K562 (cell line): ENCODE measurements around the gene DUSP3. TPM values are rescaled to one million over a fixed set of nuclear protein-coding genes. Genes with fewer than 3 reads are reported as not detected.

ENCODE experiments used
- ATAC-seq: fragments of 200-7000 bp; cut with Tn5 transposase; 3 replicates; pipeline ENCODE4 v1.9.1; 2020; ENCODE audit warnings: moderate library complexity
- BruUV-seq: library from RNA; stranded (reverse); fragments of 400-500 nt; replicated peaks from 2 replicates; lab custom pipeline; 2021; lab: Mats Ljungman, UMichigan
- CTCF ChIA-PET: fragments of 300-600 bp; formaldehyde crosslinking; extraction: SDS; loops from one replicate; lab custom pipeline; 2021; ENCODE audit warnings: low intra/inter-chr PET ratio; lab: Yijun Ruan, JAX
- POLR2A ChIA-PET: fragments of 300-600, 350-650 bp; sonication (Branson Sonifier 250); formaldehyde crosslinking; extraction: SDS; loops from one replicate; lab custom pipeline; 2021; ENCODE audit warnings: antibody characterized with exemption, inconsistent platforms; lab: Yijun Ruan, JAX
- DNase-seq, 4 experiments: peaks; one replicate each; pipeline versions ENCODE4 v3.0.0 to v3.0.0-alpha.2; 2011 to 2018; ENCODE audit warnings: low spot score in 3 of 4, mixed read lengths in 3 of 4; ENCODE audit errors: extremely low read depth in 1 of 4
- FAIRE-seq: peaks from 2 replicates; lab custom pipeline; 2011; peaks lifted over from hg19 to GRCh38; lab: Jason Lieb, UNC
- H2AFZ ChIP-seq: 2 replicates; pipeline ENCODE4 v1.6.0; 2011; ENCODE audit warnings: low read depth, low read length, control low read depth, inconsistent platforms
- H3K27ac ChIP-seq: fragments of 200-600 bp; 3 replicates; pipeline ENCODE4 v1.8.0; 2011; ENCODE audit warnings: low read depth, mild to moderate bottlenecking, control low read depth, inconsistent platforms, low read length, moderate library complexity, mixed read lengths; ENCODE audit errors: extremely low read depth
- H3K27me3 ChIP-seq, 2 experiments: fragments of 300-600 bp in 1 of 2; 2 replicates in 1 of 2; 3 replicates in 1 of 2; pipeline versions ENCODE4 v1.6.0 to v1.8.0; 2011; ENCODE audit warnings: inconsistent platforms in 2 of 2, low read length in 2 of 2, mild to moderate bottlenecking in 1 of 2, mixed read lengths in 1 of 2, moderate library complexity in 1 of 2; ENCODE audit not compliant: control insufficient read depth in 2 of 2, insufficient read depth in 2 of 2
- H3K36me3 ChIP-seq: fragments of 300-600 bp; 3 replicates; pipeline ENCODE4 v1.8.0; 2011; ENCODE audit warnings: mild to moderate bottlenecking, low read length, inconsistent platforms; ENCODE audit not compliant: control insufficient read depth, insufficient read depth
- H3K4me1 ChIP-seq, 2 experiments: fragments of 200-600 bp in 1 of 2; replicated peaks in 1 of 2; 2 replicates in 1 of 2; 3 replicates in 1 of 2; pipeline versions ENCODE4 v1.5.1 to v1.8.0; 2011; ENCODE audit warnings: inconsistent platforms in 2 of 2, low read length in 2 of 2, mild to moderate bottlenecking in 1 of 2, mixed read lengths in 1 of 2, moderate library complexity in 1 of 2; ENCODE audit not compliant: control insufficient read depth in 2 of 2, insufficient read depth in 2 of 2
- H3K4me2 ChIP-seq: 2 replicates; pipeline ENCODE4 v1.6.1; 2011; ENCODE audit warnings: low read length, control low read depth, inconsistent platforms, mixed read lengths; ENCODE audit not compliant: insufficient read depth
- H3K4me3 ChIP-seq: fragments of 200-600 bp; sonication (generic), shearing (Covaris generic); 2 replicates; pipeline ENCODE4 v1.5.1; 2016; ENCODE audit warnings: control low read depth, inconsistent platforms
- H3K79me2 ChIP-seq: fragments of 200-600 bp; 3 replicates; pipeline ENCODE4 v1.8.0; 2011; ENCODE audit warnings: low read length, inconsistent platforms; ENCODE audit not compliant: control insufficient read depth, insufficient read depth
- H3K9ac ChIP-seq, 2 experiments: 2 replicates each; pipeline versions ENCODE4 v1.6.0 to v1.6.1; 2011; ENCODE audit warnings: low read depth in 2 of 2, low read length in 2 of 2, control low read depth in 1 of 2, inconsistent platforms in 1 of 2, mild to moderate bottlenecking in 1 of 2, mixed read lengths in 1 of 2; ENCODE audit not compliant: insufficient read depth in 1 of 2
- H3K9me1 ChIP-seq: one replicate; pipeline ENCODE4 v1.6.0; 2011; ENCODE audit warnings: inconsistent platforms, mild to moderate bottlenecking, low read length, moderate library complexity; ENCODE audit not compliant: control insufficient read depth, insufficient read depth
- H3K9me3 ChIP-seq: replicated peaks from 2 replicates; pipeline ENCODE4 v1.5.1; 2011; ENCODE audit warnings: low read depth, low read length, inconsistent platforms; ENCODE audit not compliant: control insufficient read depth, insufficient read depth
- H4K20me1 ChIP-seq: replicated peaks from 2 replicates; pipeline ENCODE4 v1.6.1; 2011; ENCODE audit warnings: low read length, inconsistent platforms, mixed read lengths; ENCODE audit not compliant: control insufficient read depth, insufficient read depth
- CTCF ChIP-seq, 3 experiments: IDR thresholded peaks in 2 of 3; conservative IDR thresholded peaks in 1 of 3; 2 replicates each; pipeline ENCODE4 v1.5.1; 2011 to 2012; ENCODE audit warnings: low read length in 3 of 3, mild to moderate bottlenecking in 3 of 3, control low read depth in 2 of 3, improper control_type of control experiment in 1 of 3, inconsistent platforms in 1 of 3, low read depth in 1 of 3, mixed read lengths in 1 of 3, moderate library complexity in 1 of 3; ENCODE audit not compliant: insufficient read depth in 2 of 3
- HOXB6 ChIP-seq: fragments of 250-450 bp; sonication (Bioruptor Pico); IDR thresholded peaks from 2 replicates; pipeline ENCODE4 v1.5.1; 2022; ENCODE audit warnings: mild to moderate bottlenecking, borderline replicate concordance
- LARP7 ChIP-seq: fragments of 450-650 bp; IDR thresholded peaks from 2 replicates; pipeline ENCODE4 v1.6.1; 2016
- MEF2A ChIP-seq: IDR thresholded peaks from 2 replicates; pipeline ENCODE4 v1.6.1; 2011; ENCODE audit warnings: low read depth, mild to moderate bottlenecking, low read length, moderate library complexity; ENCODE audit not compliant: control insufficient read depth
- NEUROD1 ChIP-seq: fragments of 150-350 bp; IDR thresholded peaks from 2 replicates; pipeline ENCODE4 v1.6.1; 2014; ENCODE audit warnings: borderline replicate concordance, low read length, low read depth; ENCODE audit not compliant: partially characterized antibody
- STAT6 ChIP-seq: sonication (generic); formaldehyde crosslinking; IDR thresholded peaks from 2 replicates; pipeline ENCODE4 v1.8.1; 2023; ENCODE audit warnings: mild to moderate bottlenecking, missing genetic modification reagents
- WGBS: fragments of 100-300 bp; shearing (Covaris generic); methylation state at CpG from one replicate; pipeline ENCODE4 v1.1.6; 2016; ENCODE audit warnings: low coverage, mixed read lengths; ENCODE audit not compliant: insufficient coverage; ENCODE audit errors: missing lambda C conversion rate; 5-methylcytosine and 5-hydroxymethylcytosine counted together
- in situ Hi-C: fragments of 300-500 bp; cut with MboI; formaldehyde crosslinking; loops from 4 replicates; pipeline ENCODE4 v1.15.0; 2018; ENCODE audit warnings: inconsistent platforms, mixed read lengths
- intact Hi-C: fragments of 100-400 bp; cut with micrococcal nuclease; formaldehyde crosslinking; loops from 2 replicates; pipeline ENCODE4 v1.14.2; 2022
- polyA plus RNA-seq, 8 experiments: library from polyadenylated mRNA; depleted of rRNA in 4 of 8; stranded (reverse) in 5 of 8; unstranded in 3 of 8; fragments of >200 nt; fragmentation: Nextera tagmentation in 2 of 8; fragmentation: Illumina TruSeq in 1 of 8; extraction: Ambion mirVana in 2 of 8; extraction: Trizol in 1 of 8; gene quantifications; 2 replicates each; pipeline versions ENCODE4 v1.2.1 to v1.2.3, GENCODE V29; 2011 to 2014; ENCODE audit warnings: inconsistent platforms in 1 of 8, missing spikeins in 1 of 8
- total RNA-seq, 7 experiments: library from RNA; depleted of rRNA in 6 of 7; stranded (reverse); fragments of >200 nt in 6 of 7; fragmentation: Illumina TruSeq in 2 of 7; extraction: Trizol in 2 of 7; gene quantifications; 2 replicates each; pipeline versions ENCODE4 v1.2.1 to v1.2.3, GENCODE V29; 2011 to 2021; ENCODE audit warnings: low replicate concordance in 1 of 7

The DUSP3 gene
- total and polyA plus RNA-seq, 9 of the 15 experiments (the other 6 are each of a cell fraction or from before 2014, with no cell fraction given): 4.1 to 19.8 (median 12.3) TPM

GRCh38 chr17:43814714-43815113 lies 35.9 kb upstream of the DUSP3 start (continued):
- TF ChIP-seq STAT6 (CRISPR knock-in tag): no peak
- TF ChIP-seq MEF2A: no peak
- no peak for TF ChIP-seq NEUROD1
- TF ChIP-seq LARP7: no peak

DNA sequence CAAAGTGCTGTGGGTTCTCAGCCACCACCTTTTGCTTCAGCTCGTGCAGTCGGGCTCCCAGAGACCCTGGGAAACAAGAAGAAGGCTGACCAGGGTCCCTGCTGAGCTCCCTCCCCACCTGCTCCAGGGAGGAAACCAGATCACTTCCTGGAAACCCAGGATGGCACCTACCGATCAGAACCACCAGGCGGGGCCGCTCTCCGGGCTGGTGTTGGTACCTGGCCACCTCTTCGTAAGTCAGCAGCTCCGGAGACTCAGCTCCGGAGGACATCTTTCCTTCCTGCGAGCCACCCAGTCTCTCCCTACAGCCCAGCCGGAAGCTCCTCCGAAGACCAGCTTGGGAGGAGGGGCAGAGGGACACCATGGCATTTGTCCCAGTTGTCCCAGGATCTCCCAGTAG lies 35.2 kb upstream of the DUSP3 start:
- no peaks in the 10 kb centered on the region for H4K20me1 ChIP-seq
- POLR2A ChIA-PET: interaction anchor here (1.2 kb wide), 1 partner anchor 43 kb away, joined by 3 read pairs; no protein-coding TSS in a partner anchor
- no peak for ATAC-seq
- peak overlapping the region in 1 of 2 experiments; percentile 21; a peak in 1 of 4 replicates for H3K9ac ChIP-seq
- no peaks in the 10 kb centered on the region for H3K9me3 ChIP-seq
- DNase-seq: no peak
- 55% methylated on average over 12 of the region's 12 CpGs for WGBS
- no peaks in the 10 kb centered on the region for H3K79me2 ChIP-seq
- no peak overlapping the region for H3K4me2 ChIP-seq
- in situ Hi-C loops (no loop called here), intact Hi-C loops (no loop called here)
- no peak for FAIRE-seq
- no TSS peak for BruUV-seq
- H3K36me3 ChIP-seq: no peaks in the 10 kb centered on the region
- H3K4me1 ChIP-seq: peaks cover 0 to 3% of the 10 kb centered on the region in 2 experiments; a peak in 1 of 5 replicates
- H3K27ac ChIP-seq: no peak overlapping the region
- TF ChIP-seq CTCF (IDR thresholded peaks at IDR 0.05 in 2 of 3, conservative IDR thresholded peaks at IDR 0.05 in 1 of 3; ENCODE audit: insufficient read depth in 2 of 3, low read depth in 1 of 3, low read length in 3 of 3): 0 out of 6 replicates have a peak, but pooled peaks of 1 of the 3 experiments have one; percentile 14
- TF ChIP-seq HOXB6 (CRISPR knock-in tag): no peak
- H3K9me1 ChIP-seq: no peaks in the 10 kb centered on the region
- CTCF ChIA-PET: no interaction called here
- 0 out of 5 replicates have a peak, but pooled peaks cover 0 to 9% of the 10 kb centered on the region in 2 experiments for H3K27me3 ChIP-seq
- H3K4me3 ChIP-seq: no peak overlapping the region
- H2AFZ ChIP-seq: no peak overlapping the region
